GM21717 (cell line): Measurements from ENCODE around the gene GNA15.

Experiments used
- ATAC-seq: cut with Tn5 transposase; IDR thresholded peaks from one replicate; pipeline ENCODE4 v1.9.1; 2021; ENCODE audit warnings: mild to moderate bottlenecking, moderate library complexity; ENCODE audit not compliant: unreplicated experiment

Gene GNA15

DNA sequence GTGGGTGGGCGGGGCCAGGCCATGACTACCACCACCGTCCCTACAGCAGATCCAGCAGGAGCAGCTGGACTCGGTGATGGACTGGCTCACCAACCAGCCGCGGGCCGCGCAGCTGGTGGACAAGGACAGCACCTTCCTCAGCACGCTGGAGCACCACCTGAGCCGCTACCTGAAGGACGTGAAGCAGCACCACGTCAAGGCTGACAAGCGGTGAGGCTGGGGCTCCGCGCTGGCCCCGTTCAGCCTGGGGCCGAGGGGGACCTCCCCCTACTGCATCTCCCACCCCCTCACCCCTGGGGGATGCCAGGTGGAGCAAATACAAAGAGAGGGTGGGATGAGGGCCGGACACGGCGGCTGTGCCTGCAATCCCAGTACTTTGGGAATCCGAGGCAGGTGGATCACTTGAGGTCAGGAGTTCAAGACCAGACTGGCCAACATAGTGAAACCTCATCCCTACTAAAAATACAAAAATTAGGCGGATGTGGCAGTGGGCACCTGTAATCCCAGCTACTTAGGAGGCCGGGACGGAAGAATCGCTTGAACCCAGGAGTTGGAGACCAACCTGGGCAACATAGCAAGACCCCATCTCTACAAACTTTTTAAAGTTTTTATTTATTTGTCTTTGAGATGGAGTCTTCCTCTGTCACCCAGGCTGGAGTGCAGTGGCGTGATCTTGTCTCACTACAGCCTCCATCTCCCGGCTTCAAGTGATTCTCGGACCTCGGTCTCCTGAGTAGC, 70.6 kb downstream of the GNA15 start:
- ATAC-seq, result no peak

DNA sequence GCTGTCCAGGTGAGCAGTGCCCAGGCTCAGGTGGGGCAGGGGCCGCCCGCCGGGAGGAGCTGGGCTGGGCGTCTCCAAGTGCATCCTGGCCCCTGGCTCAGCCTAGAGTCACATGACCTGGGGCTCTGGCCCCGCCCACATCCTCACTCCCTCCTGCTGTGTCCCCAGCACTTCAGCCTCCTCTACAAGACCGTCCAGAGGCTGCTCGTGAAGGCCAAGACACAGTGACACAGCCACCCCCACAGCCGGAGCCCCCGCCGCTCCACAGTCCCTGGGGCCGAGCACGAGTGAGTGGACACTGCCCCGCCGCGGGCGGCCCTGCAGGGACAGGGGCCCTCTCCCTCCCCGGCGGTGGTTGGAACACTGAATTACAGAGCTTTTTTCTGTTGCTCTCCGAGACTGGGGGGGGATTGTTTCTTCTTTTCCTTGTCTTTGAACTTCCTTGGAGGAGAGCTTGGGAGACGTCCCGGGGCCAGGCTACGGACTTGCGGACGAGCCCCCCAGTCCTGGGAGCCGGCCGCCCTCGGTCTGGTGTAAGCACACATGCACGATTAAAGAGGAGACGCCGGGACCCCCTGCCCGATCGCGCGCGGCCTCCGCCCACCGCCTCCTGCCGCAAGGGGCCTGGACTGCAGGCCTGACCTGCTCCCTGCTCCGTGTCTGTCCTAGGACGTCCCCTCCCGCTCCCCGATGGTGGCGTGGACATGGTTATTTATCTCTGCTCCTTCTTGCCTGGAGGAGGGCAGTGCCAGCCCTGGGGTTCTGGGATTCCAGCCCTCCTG, 71.8 kb downstream of the GNA15 start:
- no peak for ATAC-seq

DNA sequence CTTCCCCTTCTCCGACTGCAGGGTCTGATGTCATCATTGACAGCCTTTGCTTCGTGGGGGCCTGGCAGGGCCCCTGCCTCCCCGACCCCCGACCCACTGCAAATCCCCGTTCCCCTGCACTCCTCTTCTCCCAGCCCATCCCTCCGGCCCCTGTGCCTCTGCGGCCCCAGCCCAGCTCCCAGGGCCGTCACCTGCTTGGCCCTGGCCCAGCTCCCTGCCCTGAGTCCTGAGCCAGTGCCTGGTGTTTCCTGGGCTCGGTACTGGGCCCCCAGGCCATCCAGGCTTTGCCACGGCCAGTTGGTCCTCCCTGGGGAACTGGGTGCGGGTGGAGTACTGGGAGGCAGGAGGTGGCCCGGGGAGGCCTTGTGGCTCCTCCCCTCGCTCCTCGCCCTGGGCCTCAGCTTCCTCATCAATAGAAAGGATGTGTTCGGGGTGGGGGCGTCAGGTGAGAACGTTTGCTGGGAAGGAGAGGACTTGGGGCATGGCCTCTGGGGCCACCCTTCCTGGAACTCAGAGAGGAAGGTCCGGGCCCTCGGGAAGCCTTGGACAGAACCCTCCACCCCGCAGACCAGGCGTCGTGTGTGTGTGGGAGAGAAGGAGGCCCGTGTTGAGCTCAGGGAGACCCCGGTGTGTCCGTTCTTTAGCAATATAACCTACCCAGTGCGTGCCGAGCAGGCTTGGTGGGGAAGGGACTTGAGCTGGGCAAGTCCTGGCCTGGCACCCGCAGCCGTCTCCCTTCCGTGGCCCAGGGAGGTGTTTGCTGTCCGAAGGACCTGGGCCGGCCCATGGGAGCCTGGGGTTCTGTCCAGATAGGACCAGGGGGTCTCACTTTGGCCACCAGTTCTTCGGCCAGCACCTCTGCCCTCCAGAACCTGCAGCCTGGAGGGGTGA, 72.7 kb downstream of the GNA15 start:
- no peak for ATAC-seq

DNA sequence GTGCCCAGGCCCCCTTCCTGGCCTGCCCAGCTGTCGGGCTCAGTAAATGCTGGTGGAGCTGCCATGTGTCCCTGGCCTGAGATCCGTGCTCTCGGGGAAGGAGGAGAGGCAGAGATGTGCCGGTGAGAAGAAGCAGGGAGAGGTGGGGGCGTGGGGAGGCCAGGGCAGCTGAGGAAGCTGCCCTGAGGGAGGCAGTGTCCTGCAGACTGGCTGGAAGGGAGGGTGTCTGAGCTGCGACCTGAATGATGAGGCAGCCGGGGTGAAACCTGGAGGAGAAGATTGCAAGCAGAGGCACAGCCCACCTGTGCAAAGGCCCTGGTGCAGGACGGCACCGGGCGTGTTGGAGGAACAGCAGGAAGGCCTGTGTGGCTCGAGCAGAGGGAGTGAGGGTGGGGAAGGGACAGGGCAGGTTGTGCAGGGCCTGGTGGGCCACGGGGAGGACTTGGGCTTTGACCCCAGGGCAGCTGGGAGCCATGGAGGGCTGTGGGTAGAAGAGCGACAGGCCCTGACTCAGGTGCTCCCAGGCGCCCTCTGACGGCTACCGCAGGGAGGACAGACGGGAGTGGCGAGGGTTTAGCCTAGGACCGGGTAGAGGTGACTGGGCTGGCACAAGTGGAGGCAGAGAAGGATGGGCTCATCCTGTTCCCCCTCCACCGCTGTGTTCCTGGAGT, 74.6 kb downstream of the GNA15 start:
- no peak for ATAC-seq

DNA sequence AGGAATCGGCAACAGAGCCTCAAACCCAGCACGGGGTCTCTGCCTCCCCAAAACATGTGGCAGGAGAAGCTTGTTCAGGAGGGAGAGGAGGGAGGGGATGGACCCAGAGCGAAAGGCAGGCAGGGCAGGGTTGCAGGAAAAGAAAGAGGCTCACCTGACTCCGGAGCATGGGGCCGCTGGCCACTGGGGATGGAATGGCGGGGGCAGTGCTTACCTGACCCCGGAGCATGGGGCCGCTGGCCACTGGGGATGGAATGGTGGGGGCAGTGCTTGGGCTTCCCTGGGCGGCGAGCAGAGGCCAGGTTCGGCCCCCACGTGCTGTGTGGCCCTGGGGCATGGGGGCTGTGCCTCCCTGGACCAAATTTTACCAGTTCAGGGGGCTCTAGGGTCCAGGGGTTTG, 75.4 kb downstream of the GNA15 start:
- ATAC-seq, result no peak

DNA sequence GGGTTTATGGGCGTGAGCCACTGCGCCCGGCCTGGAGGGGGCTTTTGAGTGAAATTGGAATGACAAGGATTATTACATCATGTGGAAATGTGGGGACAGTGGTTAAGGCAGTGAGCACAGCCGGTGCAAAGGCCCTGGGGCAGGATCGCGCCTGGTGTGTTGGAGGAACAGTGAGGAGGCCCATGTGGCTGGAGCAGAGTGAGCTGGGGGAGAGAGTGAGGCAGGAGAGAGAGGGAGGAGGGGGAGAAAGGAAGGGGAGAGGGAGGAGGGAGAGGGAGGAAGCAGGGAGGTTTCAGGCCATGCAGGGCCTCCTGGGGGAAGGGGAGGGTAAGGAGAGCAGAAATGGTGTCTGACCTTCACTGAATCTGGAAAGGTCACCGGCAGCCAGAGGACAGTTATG, 77.3 kb downstream of the GNA15 start:
- no peak for ATAC-seq
